BLaER1 (cell line): ENCODE results near the gene DAPK2.

Source experiments
- H3K27ac ChIP-seq: shearing (Covaris generic); formaldehyde crosslinking; 2 replicates; pipeline ENCODE4 v1.8.1; 2022
- H3K27me3 ChIP-seq: shearing (Covaris generic); formaldehyde crosslinking; 2 replicates; pipeline ENCODE4 v1.8.1; 2022
- H3K36me3 ChIP-seq: shearing (Covaris generic); formaldehyde crosslinking; 2 replicates; pipeline ENCODE4 v1.8.1; 2022
- H3K4me1 ChIP-seq: shearing (Covaris generic); formaldehyde crosslinking; 2 replicates; pipeline ENCODE4 v1.8.1; 2022
- H3K4me2 ChIP-seq: shearing (Covaris generic); formaldehyde crosslinking; 2 replicates; pipeline ENCODE4 v1.8.1; 2022
- H3K4me3 ChIP-seq: shearing (Covaris generic); formaldehyde crosslinking; 2 replicates; pipeline ENCODE4 v1.8.1; 2022
- H3K9ac ChIP-seq: shearing (Covaris generic); formaldehyde crosslinking; 2 replicates; pipeline ENCODE4 v1.8.1; 2022
- H3K9me3 ChIP-seq: shearing (Covaris generic); formaldehyde crosslinking; 2 replicates; pipeline ENCODE4 v1.8.1; 2022
- H4K20me1 ChIP-seq: shearing (Covaris generic); formaldehyde crosslinking; 2 replicates; pipeline ENCODE4 v1.8.1; 2022
- Cebpa-rat ChIP-seq: shearing (Covaris generic); IDR thresholded peaks from 2 replicates; pipeline ENCODE4 v1.8.1; 2022

Gene DAPK2

GRCh38 chr15:63922261-63922904 lies 123.9 kb downstream of the DAPK2 start:
- no peaks in the 10 kb centered on the region for H4K20me1 ChIP-seq
- H3K4me2 ChIP-seq, result no peak overlapping the region
- peaks cover 22% of the 10 kb centered on the region for H3K4me1 ChIP-seq
- H3K36me3 ChIP-seq, result no peaks in the 10 kb centered on the region
- no peak overlapping the region for H3K4me3 ChIP-seq
- H3K9me3 ChIP-seq, result no peaks in the 10 kb centered on the region
- TF ChIP-seq Cebpa-rat, result no peak
- no peaks in the 10 kb centered on the region for H3K27me3 ChIP-seq
- no peak overlapping the region for H3K9ac ChIP-seq
- no peak overlapping the region for H3K27ac ChIP-seq

DNA sequence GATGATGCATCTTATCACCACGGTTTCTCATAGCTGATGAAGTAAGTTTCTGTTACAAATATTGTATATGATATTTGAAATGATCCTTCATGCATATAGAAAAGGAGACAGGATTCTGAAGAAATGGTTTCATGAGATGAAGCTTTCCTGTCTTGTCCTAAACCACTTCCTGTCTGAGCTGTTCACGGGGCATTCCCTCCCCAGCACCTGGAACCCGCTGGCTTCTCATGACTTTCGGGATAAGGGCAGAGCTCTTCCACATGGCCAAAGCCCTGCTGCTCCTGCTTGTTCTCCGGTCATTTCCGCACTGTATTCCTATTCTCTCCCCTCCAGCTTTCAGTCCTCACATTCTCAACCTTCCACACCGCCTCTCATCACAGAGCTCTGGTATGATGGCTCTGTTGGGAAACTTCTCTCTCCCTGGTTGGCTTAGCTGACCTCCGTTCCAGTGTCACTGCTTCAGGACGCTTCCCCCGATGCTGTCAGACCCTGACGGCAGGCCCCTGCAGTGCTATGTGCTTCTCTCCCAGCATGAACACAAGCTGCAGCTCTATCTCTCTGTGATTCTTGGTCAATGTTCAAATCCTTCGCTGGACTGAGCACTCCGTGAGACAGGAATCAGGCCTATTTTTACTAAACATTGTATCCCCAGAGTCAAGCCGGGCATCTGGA lies 125.6 kb downstream of the DAPK2 start:
- no peaks in the 10 kb centered on the region for H4K20me1 ChIP-seq
- H3K36me3 ChIP-seq, result no peaks in the 10 kb centered on the region
- no peaks in the 10 kb centered on the region for H3K9me3 ChIP-seq
- H3K4me1 ChIP-seq, result peaks cover 34% of the 10 kb centered on the region
- no peak for TF ChIP-seq Cebpa-rat
- peak overlapping the region; percentile 39; the same call in 1 of the 2 replicates for H3K27ac ChIP-seq
- H3K9ac ChIP-seq, result no peak overlapping the region
- peak overlapping the region; percentile 79 for H3K4me2 ChIP-seq
- no peaks in the 10 kb centered on the region for H3K27me3 ChIP-seq
- no peak overlapping the region for H3K4me3 ChIP-seq

GRCh38 chr15:63918901-63919348 lies 127.4 kb downstream of the DAPK2 start:
- TF ChIP-seq Cebpa-rat, result no peak
- Histone ChIP-seq H3K4me1 (peaks cover 41% of the 10 kb centered on the region), H3K4me2 (no peak overlapping the region), H4K20me1 (no peaks in the 10 kb centered on the region), H3K4me3 (no peak overlapping the region), H3K36me3 (no peaks in the 10 kb centered on the region), H3K27ac (no peak overlapping the region), H3K9ac (no peak overlapping the region), H3K9me3 (no peaks in the 10 kb centered on the region), H3K27me3 (no peaks in the 10 kb centered on the region)

DNA sequence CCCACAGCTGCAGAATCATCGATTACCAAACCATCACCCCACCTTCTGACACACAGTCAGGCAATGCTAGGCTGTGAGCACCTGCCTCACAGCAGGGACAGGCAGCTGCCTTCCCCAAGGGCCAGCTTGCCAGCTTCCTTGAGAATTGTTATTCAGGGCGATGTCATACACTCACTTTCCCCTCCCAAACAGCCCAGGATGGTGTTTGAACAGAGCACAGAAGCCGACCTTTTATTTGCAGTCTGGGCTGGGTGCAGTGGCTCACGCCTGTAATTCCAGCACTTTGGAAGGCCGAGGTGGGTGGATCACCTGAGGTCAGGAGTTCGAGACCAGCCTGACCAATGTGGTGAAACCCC lies 128.0 kb downstream of the DAPK2 start:
- H3K4me1 ChIP-seq, result peaks cover 41% of the 10 kb centered on the region
- no peak overlapping the region for H3K4me3 ChIP-seq
- H3K27me3 ChIP-seq, result no peaks in the 10 kb centered on the region
- no peaks in the 10 kb centered on the region for H3K9me3 ChIP-seq
- H3K9ac ChIP-seq, result no peak overlapping the region
- TF ChIP-seq Cebpa-rat, result no peak
- H3K4me2 ChIP-seq, result no peak overlapping the region
- H3K36me3 ChIP-seq, result no peaks in the 10 kb centered on the region
- no peaks in the 10 kb centered on the region for H4K20me1 ChIP-seq
- H3K27ac ChIP-seq, result no peak overlapping the region

DNA sequence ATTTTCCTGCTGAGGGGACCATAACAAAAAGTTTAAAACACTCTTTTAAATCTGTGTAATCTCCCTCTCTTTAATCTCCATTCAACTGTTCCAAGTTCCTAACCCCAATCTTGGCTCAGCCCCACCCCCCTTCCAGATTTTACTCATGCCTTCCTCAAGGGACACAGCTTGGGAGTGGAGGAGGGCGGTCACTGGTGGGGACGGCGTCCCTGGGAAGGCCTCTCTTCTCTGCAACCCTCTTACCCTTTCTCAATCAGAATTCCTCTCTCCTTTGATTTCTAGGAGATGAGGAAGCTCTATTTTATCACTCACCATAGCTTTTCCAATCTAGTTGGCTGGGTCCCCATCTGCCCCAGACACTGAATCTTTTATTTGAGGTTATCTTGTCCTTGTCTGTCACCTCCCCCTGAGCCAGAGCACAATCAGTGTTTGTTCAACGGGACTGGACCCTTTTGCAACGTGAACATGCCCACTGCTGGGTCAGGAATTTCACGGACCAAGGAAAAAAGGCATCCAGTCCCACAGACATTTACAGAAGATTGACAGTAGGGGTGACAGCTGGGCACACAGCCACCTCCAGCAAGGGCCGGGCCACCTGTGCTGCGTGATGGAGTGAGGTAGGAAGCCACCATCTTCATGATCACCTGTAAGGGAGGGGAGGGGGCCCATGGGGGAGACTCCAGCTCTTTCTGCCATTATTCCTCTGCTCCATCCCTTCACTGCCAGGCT lies 128.5 kb downstream of the DAPK2 start:
- H3K27me3 ChIP-seq, result no peaks in the 10 kb centered on the region
- H3K27ac ChIP-seq, result no peak overlapping the region
- peaks cover 41% of the 10 kb centered on the region for H3K4me1 ChIP-seq
- no peak overlapping the region for H3K4me2 ChIP-seq
- no peaks in the 10 kb centered on the region for H3K36me3 ChIP-seq
- no peak overlapping the region for H3K9ac ChIP-seq
- no peak for TF ChIP-seq Cebpa-rat
- H3K4me3 ChIP-seq, result no peak overlapping the region
- no peaks in the 10 kb centered on the region for H3K9me3 ChIP-seq
- no peaks in the 10 kb centered on the region for H4K20me1 ChIP-seq

DNA sequence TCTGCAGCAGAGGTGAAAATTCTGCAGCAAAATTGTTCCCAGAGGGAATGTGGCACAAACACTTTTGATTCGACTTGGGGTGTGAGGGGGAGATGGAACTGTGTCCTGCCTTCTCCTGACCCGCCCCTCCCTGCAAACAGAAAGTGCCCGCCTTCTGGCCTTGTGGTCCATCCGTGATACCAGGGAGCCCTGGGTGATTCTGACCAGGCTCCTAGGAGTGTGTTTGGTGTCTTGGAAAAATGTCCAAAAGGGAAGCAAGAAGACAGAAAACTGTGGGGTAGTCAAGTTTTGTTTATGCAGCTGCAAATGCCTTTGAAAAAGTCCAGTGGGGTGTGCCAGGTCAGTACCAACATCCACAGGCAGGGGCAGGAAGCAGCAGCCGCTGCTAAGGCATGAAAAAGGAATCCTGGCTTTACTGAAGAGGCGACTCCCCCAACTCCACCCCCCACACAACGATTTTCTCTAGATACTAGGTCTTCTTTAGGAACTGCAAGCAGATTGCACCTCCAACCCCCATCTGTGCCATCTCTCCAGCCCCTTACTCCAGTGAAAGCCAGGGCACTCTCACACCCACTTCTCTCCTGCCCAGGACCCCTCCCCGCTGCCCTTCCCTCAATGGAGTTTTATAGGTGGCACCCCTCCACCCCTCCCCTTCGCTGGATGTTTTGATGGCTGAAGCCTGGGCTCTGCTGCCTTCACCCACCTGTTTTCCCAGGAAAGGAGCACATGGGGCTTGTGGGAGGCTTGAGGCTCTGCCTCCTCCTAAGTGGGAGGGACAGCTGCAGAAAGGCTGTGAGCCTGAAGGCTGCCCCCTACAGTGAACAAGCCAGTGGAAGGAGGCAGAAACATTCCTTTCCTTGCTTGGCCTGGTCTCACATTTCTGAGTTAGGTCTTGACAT lies 130.2 kb downstream of the DAPK2 start:
- Histone ChIP-seq H3K4me2 (peak overlapping the region; percentile 29; the same call in 1 of the 2 replicates), H3K27ac (no peak overlapping the region), H4K20me1 (no peaks in the 10 kb centered on the region), H3K4me3 (no peak overlapping the region), H3K27me3 (no peaks in the 10 kb centered on the region), H3K36me3 (no peaks in the 10 kb centered on the region), H3K9ac (0 out of 2 replicates have a peak overlapping the region, but pooled peaks have one; percentile 4), H3K4me1 (peaks cover 35% of the 10 kb centered on the region), H3K9me3 (no peaks in the 10 kb centered on the region)
- TF ChIP-seq Cebpa-rat, result no peak

GRCh38 chr15:63915209-63915872 lies 130.9 kb downstream of the DAPK2 start:
- Histone ChIP-seq H3K9ac (0 out of 2 replicates have a peak overlapping the region, but pooled peaks have one; percentile 4), H4K20me1 (no peaks in the 10 kb centered on the region), H3K27ac (no peak overlapping the region), H3K4me1 (peaks cover 28% of the 10 kb centered on the region), H3K36me3 (no peaks in the 10 kb centered on the region), H3K9me3 (no peaks in the 10 kb centered on the region), H3K4me2 (peak overlapping the region; percentile 29; the same call in 1 of the 2 replicates), H3K4me3 (no peak overlapping the region), H3K27me3 (no peaks in the 10 kb centered on the region)
- no peak for TF ChIP-seq Cebpa-rat

DNA sequence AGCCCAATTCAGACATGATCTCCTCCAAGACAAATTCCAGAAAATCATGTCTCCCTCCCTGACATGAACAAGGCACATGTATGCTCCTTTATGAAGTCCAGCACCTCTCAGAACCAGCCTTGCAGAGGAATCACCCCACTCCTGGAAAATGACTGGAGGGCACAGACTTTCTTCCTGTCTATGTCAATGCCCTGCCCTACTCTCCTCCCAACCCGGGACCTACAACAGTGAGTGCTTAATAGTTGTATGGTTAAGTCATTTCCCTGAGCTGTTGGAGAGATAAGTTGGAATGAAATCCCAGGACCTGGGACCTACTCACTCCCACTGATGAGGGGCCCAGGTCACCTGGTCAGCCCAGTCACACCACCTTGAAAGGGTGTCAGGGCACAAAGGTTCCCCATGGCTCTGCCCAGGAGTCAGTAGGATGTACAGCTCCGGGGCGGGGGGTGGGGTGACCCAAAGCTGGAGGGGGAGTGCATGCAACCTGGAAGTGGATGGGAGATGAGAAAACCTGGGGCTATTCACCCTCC lies 132.4 kb downstream of the DAPK2 start:
- no peak for TF ChIP-seq Cebpa-rat
- Histone ChIP-seq H4K20me1 (no peaks in the 10 kb centered on the region), H3K36me3 (no peaks in the 10 kb centered on the region), H3K4me1 (peaks cover 19% of the 10 kb centered on the region), H3K27ac (no peak overlapping the region), H3K4me2 (no peak overlapping the region), H3K9me3 (no peaks in the 10 kb centered on the region), H3K4me3 (no peak overlapping the region), H3K9ac (no peak overlapping the region), H3K27me3 (no peaks in the 10 kb centered on the region)

GRCh38 chr15:63913336-63913735 lies 132.9 kb downstream of the DAPK2 start:
- H3K4me2 ChIP-seq, result no peak overlapping the region
- peaks cover 19% of the 10 kb centered on the region for H3K4me1 ChIP-seq
- H3K9me3 ChIP-seq, result no peaks in the 10 kb centered on the region
- H4K20me1 ChIP-seq, result no peaks in the 10 kb centered on the region
- no peaks in the 10 kb centered on the region for H3K36me3 ChIP-seq
- H3K4me3 ChIP-seq, result no peak overlapping the region
- H3K27me3 ChIP-seq, result no peaks in the 10 kb centered on the region
- no peak overlapping the region for H3K27ac ChIP-seq
- no peak overlapping the region for H3K9ac ChIP-seq
- no peak for TF ChIP-seq Cebpa-rat
